ENCODE data around the gene MOV10L1.

The MOV10L1 gene

GRCh38 chr22:50205781-50206569, 116.2 kb downstream of the MOV10L1 start:
- no peak for DNase-seq

- DNase-seq = no peak
Measured at GRCh38 chr22:50206599-50206998, 116.8 kb downstream of the MOV10L1 start.

GRCh38 chr22:50207383-50208140, 117.8 kb downstream of the MOV10L1 start:
- DNase-seq = no peak

- DNase-seq = no peak
Measured at GRCh38 chr22:50208430-50208938, 118.7 kb downstream of the MOV10L1 start.

GRCh38 chr22:50208939-50209892, 119.4 kb downstream of the MOV10L1 start:
- DNase-seq = no peak

- no peak for DNase-seq
Measured at GRCh38 chr22:50209893-50210292, 120.1 kb downstream of the MOV10L1 start.

GRCh38 chr22:50210378-50211139, 120.8 kb downstream of the MOV10L1 start:
- no peak for DNase-seq

GRCh38 chr22:50211147-50211546, 121.3 kb downstream of the MOV10L1 start:
- no peak for DNase-seq

All from NCI-H1436 treated with DMSO at 0.1 percent for 48 hours (cell line).